ENCODE data around the gene RBM4. TPM values are rescaled to one million over a fixed set of nuclear protein-coding genes. Genes with fewer than 3 reads are reported as not detected.
"Not testable (repeated sequence)": the region's sequence is repeated elsewhere in the genome, so short reads cannot be mapped to it uniquely, and the experiment has no call there.

The RBM4 gene, protein sequence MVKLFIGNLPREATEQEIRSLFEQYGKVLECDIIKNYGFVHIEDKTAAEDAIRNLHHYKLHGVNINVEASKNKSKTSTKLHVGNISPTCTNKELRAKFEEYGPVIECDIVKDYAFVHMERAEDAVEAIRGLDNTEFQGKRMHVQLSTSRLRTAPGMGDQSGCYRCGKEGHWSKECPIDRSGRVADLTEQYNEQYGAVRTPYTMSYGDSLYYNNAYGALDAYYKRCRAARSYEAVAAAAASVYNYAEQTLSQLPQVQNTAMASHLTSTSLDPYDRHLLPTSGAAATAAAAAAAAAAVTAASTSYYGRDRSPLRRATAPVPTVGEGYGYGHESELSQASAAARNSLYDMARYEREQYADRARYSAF
- 100 to 1,000 TPM; 197 to 275 (median 228) TPM for polyA plus RNA-seq (ENCODE audit: low read depth in 6 of 6)

DNA sequence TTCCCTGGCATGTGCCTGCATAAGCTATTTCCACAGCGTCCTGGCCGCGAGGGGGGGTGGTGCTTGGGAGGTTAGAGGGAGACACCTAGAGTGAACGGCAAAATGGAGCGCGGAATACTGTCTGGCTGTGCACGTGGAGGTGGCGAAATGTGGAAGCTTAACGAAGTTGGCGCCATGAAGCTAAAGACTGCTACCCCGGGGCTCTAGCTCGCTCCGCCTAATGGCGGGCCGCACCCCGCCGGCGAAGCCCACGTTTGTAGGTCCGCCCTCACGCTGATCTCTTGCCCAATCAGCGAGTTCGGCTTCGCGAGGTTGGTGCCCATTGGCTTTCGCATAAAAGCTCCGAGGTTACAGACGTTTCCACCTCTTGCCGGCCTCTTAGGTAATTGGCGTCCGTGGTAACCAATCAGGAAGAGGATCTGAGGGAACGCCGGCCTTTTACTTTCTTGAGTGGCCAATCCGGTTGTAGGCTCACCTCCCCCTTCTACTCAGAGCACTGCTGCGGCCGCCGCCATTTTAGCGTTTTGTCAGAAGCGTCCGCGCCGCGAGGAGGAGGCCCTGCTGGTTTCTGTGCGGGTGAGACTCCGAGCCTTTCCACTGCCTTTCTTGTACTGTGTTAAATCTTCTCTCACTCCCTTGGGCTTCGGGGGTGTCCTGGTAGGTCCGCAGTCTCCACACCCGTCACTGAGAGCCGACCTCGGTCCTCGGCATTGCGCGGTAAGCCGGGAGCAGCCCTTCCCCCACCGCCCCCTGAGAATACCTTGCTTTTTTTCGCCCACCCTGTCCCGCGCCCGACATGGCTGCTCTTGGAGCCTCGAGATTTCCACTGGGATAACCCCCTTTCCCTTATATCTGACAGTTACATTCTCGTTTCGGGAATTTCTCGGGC, at the start of gene RBM4:
Gene RBM4 (plus strand): TSS at position 527 of the 889 bp plus-strand sequence. CDS start 1,009 bp downstream, outside the sequence.
- peak within 1 kb of the TSS; percentile 97 to 99 (median 99) for H3K27ac Mint-ChIP-seq
- DNase-seq (peak; percentile 96), ATAC-seq (ENCODE audit: low read depth in 2 of 2) (peak; percentile 89)
- peaks cover 55 to 70% (median 62%) of the 10 kb centered on the region in 3 donors for H3K4me1 Mint-ChIP-seq
- no peaks in the 10 kb centered on the region for H3K27me3 Mint-ChIP-seq
- H3K4me3 Mint-ChIP-seq: peak within 1 kb of the TSS; percentile 98 to 99 (median 99)
- peaks cover 25 to 37% of the 10 kb centered on the region in 2 donors for H3K36me3 Mint-ChIP-seq
- no peaks in the 10 kb centered on the region for H3K9me3 Mint-ChIP-seq

DNA sequence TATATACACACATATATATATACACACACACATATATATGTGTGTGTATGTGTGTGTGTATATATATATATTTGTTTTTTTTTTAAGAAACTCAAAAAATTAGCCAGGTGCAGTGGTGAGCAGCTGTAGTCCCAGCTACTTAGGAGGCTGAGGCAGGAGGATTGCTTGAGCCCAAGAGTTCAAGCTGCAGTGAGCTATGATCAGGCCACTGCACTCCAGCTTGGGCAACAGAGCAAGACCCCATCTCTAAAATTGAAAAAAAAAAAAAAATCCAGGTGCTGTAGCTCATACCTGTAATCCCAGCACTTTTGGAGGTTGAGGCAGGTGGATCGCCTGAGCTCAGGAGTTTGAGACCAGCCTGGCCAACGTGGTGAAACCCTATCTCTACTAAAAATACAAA, 49.2 kb upstream of the RBM4 start:
- H3K4me3 Mint-ChIP-seq; H3K27ac Mint-ChIP-seq; H3K36me3 Mint-ChIP-seq; DNase-seq; H3K27me3 Mint-ChIP-seq; ATAC-seq (ENCODE audit: low read depth in 2 of 2); H3K9me3 Mint-ChIP-seq: not testable (repeated sequence)
- H3K4me1 Mint-ChIP-seq: peaks cover 12 to 25% (median 17%) of the 10 kb centered on the region in 3 donors

DNA sequence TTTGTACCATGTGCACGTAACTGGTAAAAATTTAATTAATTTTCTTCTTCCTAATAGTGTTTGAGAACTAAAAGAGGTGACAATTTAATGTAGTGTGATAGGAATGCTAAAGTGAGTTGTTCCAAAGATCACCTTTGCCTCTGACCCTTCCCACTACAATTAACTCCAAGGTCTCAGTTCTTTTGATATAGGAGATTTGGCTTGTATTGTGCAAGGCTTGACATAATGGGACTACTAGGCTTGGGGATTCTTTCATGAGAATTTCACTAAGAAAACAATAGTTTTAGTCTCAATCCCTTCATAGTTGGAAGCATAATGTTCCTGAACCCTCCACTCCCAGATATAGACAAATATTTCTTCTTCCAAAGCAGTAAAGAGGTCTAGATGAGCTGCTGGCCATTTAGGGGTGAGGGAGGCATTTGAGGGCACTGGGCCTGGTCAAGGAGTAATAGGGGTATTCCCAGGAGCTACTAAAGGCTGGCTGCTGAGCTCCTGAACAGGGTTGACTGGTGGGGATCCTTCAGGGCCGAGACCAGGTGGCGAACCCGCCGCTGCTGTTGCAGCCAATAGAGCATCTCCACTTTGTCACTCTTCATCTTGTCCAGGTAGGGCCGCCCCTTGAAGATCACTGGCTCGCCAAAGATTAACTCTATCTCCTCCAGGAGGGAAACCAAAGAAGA, 48.4 kb upstream of the RBM4 start:
- Mint-ChIP-seq H3K27ac (peak overlapping the region in 2 of 6 donors; percentile 36 to 72), H3K9me3 (no peaks in the 10 kb centered on the region), H3K36me3 (no peaks in the 10 kb centered on the region), H3K4me3 (peak overlapping the region in 1 of 8 donors; percentile 87), H3K4me1 (peaks cover 17 to 33% (median 25%) of the 10 kb centered on the region in 3 donors), H3K27me3 (no peaks in the 10 kb centered on the region)
- DNase-seq: no peak
- no peak for ATAC-seq (ENCODE audit: low read depth in 2 of 2)

DNA sequence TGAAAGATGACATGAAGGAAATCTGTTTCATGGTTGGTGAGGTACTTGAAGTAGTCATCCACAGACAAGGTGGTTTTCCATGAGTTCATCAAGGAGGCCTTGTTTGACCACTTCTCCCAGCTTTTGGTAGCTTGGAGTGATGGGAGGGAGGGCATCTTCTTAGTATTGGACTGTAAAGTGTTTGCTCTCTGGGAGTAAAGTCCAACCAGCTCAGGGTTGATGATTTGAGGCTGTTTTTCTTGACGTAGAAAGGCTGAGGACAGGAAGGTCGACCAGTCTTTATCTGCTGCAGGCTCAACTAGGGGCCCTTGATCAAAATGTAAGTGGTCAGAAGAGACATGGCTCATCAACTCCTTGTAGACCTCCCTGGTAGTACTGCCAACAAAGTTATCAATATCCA, 47.3 kb upstream of the RBM4 start:
- Mint-ChIP-seq H3K27me3 (no peaks in the 10 kb centered on the region), H3K4me3 (peak overlapping the region in 4 of 8 donors; percentile 87 to 100 (median 97)), H3K9me3 (no peaks in the 10 kb centered on the region), H3K27ac (peak overlapping the region in 2 of 6 donors; percentile 66 to 96), H3K4me1 (peaks cover 26 to 40% (median 35%) of the 10 kb centered on the region in 3 donors), H3K36me3 (no peaks in the 10 kb centered on the region)
- ATAC-seq (ENCODE audit: low read depth in 2 of 2) (no peak), DNase-seq (no peak)

DNA sequence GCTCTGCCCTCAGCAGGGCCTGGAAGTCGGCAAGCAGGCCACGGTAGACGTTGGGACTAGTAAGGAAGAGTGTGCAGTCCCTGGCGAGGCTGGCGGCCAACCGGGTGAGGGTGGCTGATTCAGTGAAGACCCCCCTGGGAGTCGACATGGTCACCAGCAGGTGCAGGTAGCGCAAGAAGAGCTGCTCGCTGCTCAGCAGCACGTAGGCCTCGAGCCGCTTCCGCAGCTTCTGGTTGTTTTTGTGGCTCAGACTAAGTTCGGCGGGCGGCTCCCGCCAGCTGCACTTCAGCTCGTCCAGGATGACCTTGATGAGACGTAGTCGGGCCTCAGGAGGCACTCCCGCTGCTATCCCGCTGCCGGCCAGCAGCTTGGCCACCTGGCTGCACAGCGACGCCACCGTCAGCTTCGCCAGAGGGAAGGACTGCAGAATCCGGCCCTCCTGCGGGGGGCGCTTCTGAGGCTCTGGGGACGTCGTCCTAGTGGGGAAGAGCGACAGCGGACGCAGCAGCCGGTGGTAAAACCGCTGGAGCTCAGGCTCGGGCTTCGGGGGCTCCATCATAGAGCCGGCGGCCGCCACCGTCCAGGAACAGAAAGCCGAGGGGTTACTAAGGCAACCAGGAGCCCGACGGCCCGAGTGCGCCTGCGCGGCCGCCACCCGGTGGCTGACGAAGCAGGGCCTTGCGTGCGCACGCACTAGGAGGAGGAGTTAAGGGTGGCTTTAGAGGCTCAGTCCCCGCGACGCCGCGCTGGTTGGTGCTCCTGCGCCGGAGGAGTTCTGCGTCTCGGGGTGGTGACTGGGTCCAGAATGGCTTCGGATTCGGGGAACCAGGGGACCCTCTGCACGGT, 45.8 kb upstream of the RBM4 start, which contains the start of the genes CCDC87 and CCS:
Gene CCDC87 (minus strand): TSS at position 607 of the 846 bp plus-strand sequence. CDS start 48 bp downstream, at position 559.
Gene CCS (plus strand): TSS at position 729 of the 846 bp plus-strand sequence. CDS start 77 bp downstream, at position 806.
- Mint-ChIP-seq H3K27me3 (no peaks in the 10 kb centered on the region), H3K4me3 (peak within 1 kb of the TSS; percentile 87 to 100 (median 99)), H3K9me3 (no peaks in the 10 kb centered on the region), H3K4me1 (peaks cover 26 to 49% (median 36%) of the 10 kb centered on the region in 3 donors), H3K27ac (peak within 1 kb of the TSS; percentile 96 to 100 (median 100)), H3K36me3 (no peaks in the 10 kb centered on the region)
- DNase-seq: peak; percentile 97
- ATAC-seq (ENCODE audit: low read depth in 2 of 2): peak; percentile 91 to 93

DNA sequence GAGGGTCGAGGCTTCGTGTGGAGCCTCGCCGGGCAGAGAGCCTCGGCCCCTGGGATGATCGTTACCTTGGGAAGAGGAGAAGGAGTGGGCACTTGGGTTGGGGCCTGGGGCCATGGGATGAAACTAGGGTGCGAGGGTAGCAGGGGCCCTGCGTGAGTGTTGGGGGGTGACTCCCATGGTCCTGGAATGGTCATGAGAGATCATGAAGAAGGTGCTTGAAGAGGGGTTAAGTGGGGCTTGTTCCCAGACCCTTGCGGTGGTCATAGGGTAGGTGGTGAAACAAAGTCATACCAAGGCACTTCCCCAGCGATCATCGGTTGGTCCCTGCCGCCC, 45.2 kb upstream of the RBM4 start:
- H3K27ac Mint-ChIP-seq: peak overlapping the region; percentile 96 to 100 (median 100)
- peak in 1 of 2 donors; percentile 2 for ATAC-seq (ENCODE audit: low read depth in 2 of 2)
- no peaks in the 10 kb centered on the region for H3K9me3 Mint-ChIP-seq
- no peaks in the 10 kb centered on the region for H3K36me3 Mint-ChIP-seq
- DNase-seq: no peak
- peak overlapping the region; percentile 87 to 100 (median 99) for H3K4me3 Mint-ChIP-seq
- peaks cover 26 to 49% (median 36%) of the 10 kb centered on the region in 3 donors for H3K4me1 Mint-ChIP-seq
- H3K27me3 Mint-ChIP-seq: no peaks in the 10 kb centered on the region

DNA sequence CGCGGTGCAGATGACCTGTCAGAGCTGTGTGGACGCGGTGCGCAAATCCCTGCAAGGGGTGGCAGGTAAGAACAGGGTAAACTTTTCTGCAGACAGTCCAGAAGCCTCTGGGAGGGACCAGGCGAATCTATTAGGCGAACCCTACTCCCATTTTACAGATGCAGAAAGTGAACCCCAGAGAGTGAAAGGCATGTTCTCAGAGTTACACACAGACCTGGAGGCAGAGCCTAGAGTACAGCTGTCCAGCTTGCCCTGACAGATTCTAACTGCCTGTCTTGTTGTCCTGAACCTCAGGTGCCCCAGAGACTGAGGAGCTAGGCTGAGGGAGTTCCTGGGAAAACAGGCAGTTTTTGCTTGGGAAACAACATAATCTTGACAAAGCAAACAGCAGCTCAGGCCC, 44.9 kb upstream of the RBM4 start:
- Mint-ChIP-seq H3K27ac (peak overlapping the region in 5 of 6 donors; percentile 96 to 100 (median 99)), H3K36me3 (no peaks in the 10 kb centered on the region), H3K9me3 (no peaks in the 10 kb centered on the region), H3K4me1 (peaks cover 26 to 49% (median 37%) of the 10 kb centered on the region in 3 donors), H3K27me3 (no peaks in the 10 kb centered on the region), H3K4me3 (peak overlapping the region; percentile 87 to 100 (median 99))
- ATAC-seq (ENCODE audit: low read depth in 2 of 2): no peak
- DNase-seq: no peak

DNA sequence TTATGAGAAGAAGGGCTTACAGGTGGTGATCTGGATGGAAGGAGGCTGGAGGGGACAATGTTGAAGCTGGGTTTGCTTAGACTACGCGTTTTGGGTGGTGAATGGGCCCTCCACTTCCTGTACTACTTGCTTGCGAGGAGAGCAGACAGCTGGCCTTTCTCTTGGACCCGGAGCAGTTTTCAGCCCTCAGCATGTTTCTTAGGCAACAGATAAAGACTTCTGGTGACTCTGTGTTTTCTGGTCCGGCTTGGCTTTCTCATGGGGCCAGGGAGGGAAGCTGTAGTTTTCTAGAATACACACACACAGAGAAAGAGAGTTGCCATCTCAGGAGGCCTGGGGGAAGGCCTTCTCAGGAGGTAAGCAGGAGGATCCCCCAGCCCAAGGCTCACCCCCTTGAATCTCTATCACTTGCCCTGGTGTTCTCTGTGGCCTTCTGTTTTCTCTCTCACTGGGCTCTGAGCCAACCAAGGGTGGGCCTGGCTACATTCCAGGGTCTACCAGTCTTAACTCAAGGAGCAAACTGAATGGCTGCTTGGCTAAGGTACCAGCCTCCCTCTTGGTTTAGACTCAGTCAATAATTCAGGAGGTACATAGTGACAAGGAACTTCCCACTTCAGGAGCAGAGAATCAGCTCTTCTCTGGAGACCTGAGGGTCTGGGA, 43.1 kb upstream of the RBM4 start:
- Mint-ChIP-seq H3K27ac (peak overlapping the region in 5 of 6 donors; percentile 36 to 93 (median 90)), H3K27me3 (no peaks in the 10 kb centered on the region), H3K9me3 (no peaks in the 10 kb centered on the region), H3K4me3 (peak overlapping the region; percentile 30 to 85 (median 68)), H3K36me3 (peaks cover 0 to under 1% of the 10 kb centered on the region in 2 donors), H3K4me1 (peaks cover 30 to 57% (median 45%) of the 10 kb centered on the region in 3 donors)
- DNase-seq: no peak
- ATAC-seq (ENCODE audit: low read depth in 2 of 2): no peak

DNA sequence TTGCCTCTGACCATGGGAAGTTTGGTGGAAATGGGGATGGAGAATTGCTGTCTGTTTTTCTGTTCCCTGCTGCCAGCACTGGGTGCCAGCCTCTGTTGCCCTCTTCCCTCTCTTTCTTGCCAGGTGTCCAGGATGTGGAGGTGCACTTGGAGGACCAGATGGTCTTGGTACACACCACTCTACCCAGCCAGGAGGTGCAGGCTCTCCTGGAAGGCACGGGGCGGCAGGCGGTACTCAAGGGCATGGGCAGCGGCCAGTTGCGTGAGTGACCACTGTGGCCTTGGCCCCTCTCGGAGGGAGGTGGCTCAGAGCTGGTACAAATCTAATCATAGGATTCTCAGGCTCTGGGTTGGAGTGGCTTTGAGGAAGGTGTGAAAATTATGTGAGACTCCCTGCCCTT, 39.5 kb upstream of the RBM4 start:
- no peak for ATAC-seq (ENCODE audit: low read depth in 2 of 2)
- Mint-ChIP-seq H3K27ac (no peak overlapping the region), H3K27me3 (no peaks in the 10 kb centered on the region)

DNA sequence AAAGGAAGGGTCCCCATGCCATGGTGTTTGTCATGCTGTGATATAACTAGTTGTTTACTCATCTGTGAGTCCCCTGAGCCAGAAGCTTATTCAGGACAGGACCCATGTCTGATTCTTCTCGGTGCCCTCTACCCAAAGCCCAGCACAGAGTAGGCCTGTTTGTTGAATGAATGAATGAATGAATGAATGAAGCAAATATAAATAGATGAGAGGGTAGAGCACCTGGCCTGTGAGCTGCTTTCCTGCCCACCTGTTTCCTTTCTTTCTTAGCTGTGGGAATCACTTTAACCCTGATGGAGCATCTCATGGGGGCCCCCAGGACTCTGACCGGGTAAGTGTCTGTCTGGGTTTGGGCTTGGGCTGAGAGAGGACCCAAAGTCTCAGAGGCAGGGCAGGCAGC, 38.3 kb upstream of the RBM4 start:
- Mint-ChIP-seq H3K27ac (peak overlapping the region in 3 of 6 donors; percentile 51 to 87 (median 62)), H3K4me3 (peak overlapping the region in 3 of 8 donors; percentile 3 to 71 (median 21)), H3K36me3 (peaks cover 6 to 9% of the 10 kb centered on the region in 2 donors), H3K27me3 (no peaks in the 10 kb centered on the region), H3K9me3 (no peaks in the 10 kb centered on the region), H3K4me1 (peaks cover 19 to 47% (median 30%) of the 10 kb centered on the region in 3 donors)
- DNase-seq: no peak
- no peak for ATAC-seq (ENCODE audit: low read depth in 2 of 2)

More for the DNA sequence above, 39.5 kb upstream of the RBM4 start:
- Mint-ChIP-seq H3K36me3 (peaks cover 0 to 5% of the 10 kb centered on the region in 2 donors), H3K4me3 (no peak overlapping the region), H3K4me1 (peaks cover 25 to 56% (median 38%) of the 10 kb centered on the region in 3 donors), H3K9me3 (no peaks in the 10 kb centered on the region)
- no peak for DNase-seq

DNA sequence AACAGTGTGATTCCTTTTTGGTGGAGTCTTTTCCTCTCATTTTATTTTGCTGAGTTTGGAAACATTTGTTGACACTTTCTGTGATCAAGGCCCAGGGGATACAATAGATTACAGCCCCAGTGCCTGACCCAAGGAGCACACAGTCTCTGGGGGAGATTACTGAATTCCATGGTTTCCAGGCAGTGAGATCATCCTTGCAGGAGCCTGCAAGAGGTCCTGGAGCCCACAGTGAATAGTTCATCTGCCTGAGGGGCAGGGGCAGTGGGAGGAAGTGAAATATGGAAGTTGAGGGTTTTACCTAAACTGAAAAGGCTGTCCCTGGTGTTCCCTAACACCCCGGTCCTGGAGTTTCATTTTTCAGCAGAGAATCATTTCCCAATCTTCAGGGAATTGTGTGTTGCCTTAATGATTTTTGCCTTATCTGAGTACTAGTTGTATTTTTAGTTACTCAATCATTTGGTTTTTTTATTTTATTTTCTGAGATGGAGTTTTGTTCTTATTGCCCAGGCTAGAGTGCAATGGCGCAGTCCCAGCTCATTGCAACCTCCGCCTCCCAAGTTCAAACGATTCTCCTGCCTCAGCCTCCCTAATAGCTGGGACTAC, 37.8 kb upstream of the RBM4 start:
- Mint-ChIP-seq H3K4me3 (peak overlapping the region in 5 of 8 donors; percentile 9 to 71 (median 22)), H3K27ac (peak overlapping the region in 5 of 6 donors; percentile 51 to 89 (median 79)), H3K27me3 (no peaks in the 10 kb centered on the region), H3K9me3 (no peaks in the 10 kb centered on the region), H3K36me3 (peaks cover 7 to 9% of the 10 kb centered on the region in 2 donors), H3K4me1 (peaks cover 14 to 42% (median 25%) of the 10 kb centered on the region in 3 donors)
- ATAC-seq (ENCODE audit: low read depth in 2 of 2) (peak; percentile 38 to 52), DNase-seq (no peak)

Measured in naive B cell (primary cell).